Neural cell (in vitro differentiated cells): ENCODE data around the gene PVALEF.

Source experiments
- CTCF ChIP-seq: fragments of 450-650 bp; IDR thresholded peaks from 2 replicates; pipeline ENCODE4 v1.5.1; 2014; ENCODE audit warnings: antibody characterized with exemption, mild to moderate bottlenecking, moderate library complexity; ENCODE audit not compliant: poor library complexity, severe bottlenecking
- EZH2 ChIP-seq: fragments of 200-600, 300-800 bp; shearing (Covaris generic), sonication (generic); IDR thresholded peaks from 2 replicates; pipeline ENCODE4 v1.6.1; 2014; ENCODE audit warnings: antibody characterized with exemption, low read length, borderline replicate concordance, mild to moderate bottlenecking; ENCODE audit not compliant: insufficient read depth, poor library complexity, severe bottlenecking
- POLR2AphosphoS5 ChIP-seq: IDR thresholded peaks from 2 replicates; pipeline ENCODE4 v1.6.1; 2012
- RAD21 ChIP-seq: fragments of 450-650 bp; conservative IDR thresholded peaks from 2 replicates; pipeline ENCODE4 v1.6.1; 2014; ENCODE audit warnings: antibody characterized with exemption, mild to moderate bottlenecking, moderate library complexity
- REST ChIP-seq: IDR thresholded peaks from 2 replicates; pipeline ENCODE4 v1.6.1; 2012; ENCODE audit warnings: borderline replicate concordance
- TAF1 ChIP-seq: IDR thresholded peaks from 2 replicates; pipeline ENCODE4 v1.6.1; 2012; ENCODE audit warnings: low read depth

- TF ChIP-seq CTCF: no peak
- no peak for TF ChIP-seq POLR2AphosphoS5
- TF ChIP-seq EZH2: no peak
- no peak for TF ChIP-seq TAF1
- TF ChIP-seq REST: no peak
- TF ChIP-seq RAD21: no peak
These were observed 699 bp upstream of the PVALEF start for GRCh38 chr17:81164371-81165245.
